ENCODE data around the gene CLTCL1.

DNA sequence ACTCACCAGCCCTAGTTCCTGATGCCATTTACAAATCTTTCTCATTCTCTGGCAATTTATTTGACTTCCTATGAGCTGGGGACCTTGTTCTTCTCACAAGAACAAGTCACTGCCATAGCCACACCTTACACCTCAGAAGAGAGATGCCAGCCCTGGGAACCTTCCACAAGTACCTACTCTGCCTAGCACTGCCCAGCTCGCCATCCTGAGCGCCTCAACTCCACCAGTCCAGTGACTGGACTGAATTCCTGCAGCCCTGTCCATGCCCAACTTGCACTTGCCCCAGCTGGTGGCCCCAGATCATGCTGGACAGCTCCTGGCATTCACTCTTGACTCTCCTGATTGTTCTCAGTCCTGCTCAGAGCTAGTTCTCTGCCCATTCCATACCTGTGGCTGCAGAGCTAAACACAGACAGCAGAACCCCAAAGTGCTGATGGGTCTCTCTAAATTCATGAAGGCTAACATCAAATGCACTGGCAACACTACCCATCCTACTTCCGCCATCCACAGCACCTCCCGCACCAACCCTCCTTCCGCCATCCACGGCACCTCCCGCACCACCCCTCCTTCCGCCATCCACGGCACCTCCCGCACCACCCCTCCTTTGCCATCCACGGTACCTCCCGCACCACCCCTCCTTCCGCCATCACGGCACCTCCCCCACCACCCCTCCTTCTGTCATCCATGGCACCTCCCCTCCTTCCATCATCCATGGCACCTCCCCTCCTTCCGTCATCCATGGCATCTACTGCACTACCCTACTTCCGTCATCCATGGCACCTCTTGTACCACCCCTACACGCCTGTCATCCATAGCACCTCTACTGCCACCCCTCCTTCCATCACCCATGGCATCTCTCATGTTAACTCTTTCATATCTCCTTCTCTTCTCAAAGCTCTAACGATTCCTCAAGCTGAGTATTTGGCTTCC lies 89.4 kb downstream of the CLTCL1 start:
- TF ChIP-seq, protein P1, sequence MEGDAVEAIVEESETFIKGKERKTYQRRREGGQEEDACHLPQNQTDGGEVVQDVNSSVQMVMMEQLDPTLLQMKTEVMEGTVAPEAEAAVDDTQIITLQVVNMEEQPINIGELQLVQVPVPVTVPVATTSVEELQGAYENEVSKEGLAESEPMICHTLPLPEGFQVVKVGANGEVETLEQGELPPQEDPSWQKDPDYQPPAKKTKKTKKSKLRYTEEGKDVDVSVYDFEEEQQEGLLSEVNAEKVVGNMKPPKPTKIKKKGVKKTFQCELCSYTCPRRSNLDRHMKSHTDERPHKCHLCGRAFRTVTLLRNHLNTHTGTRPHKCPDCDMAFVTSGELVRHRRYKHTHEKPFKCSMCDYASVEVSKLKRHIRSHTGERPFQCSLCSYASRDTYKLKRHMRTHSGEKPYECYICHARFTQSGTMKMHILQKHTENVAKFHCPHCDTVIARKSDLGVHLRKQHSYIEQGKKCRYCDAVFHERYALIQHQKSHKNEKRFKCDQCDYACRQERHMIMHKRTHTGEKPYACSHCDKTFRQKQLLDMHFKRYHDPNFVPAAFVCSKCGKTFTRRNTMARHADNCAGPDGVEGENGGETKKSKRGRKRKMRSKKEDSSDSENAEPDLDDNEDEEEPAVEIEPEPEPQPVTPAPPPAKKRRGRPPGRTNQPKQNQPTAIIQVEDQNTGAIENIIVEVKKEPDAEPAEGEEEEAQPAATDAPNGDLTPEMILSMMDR (IDR thresholded peaks at IDR 0.05) = no peak
- TF ChIP-seq TCF7L2 (IDR thresholded peaks at IDR 0.05; ENCODE audit: low read depth, low read length) = no peak
- no peak for TF ChIP-seq POLR2AphosphoS5 (IDR thresholded peaks at IDR 0.05; ENCODE audit: low read depth, low read length)
- no peak for TF ChIP-seq SIN3A (IDR thresholded peaks at IDR 0.05; ENCODE audit: borderline replicate concordance, insufficient read depth, low read depth, low read length)
